SK-N-SH (cell line): ENCODE measurements around the gene STYK1. TPM values are rescaled to one million over a fixed set of nuclear protein-coding genes. Genes with fewer than 3 reads are reported as not detected.

ENCODE experiments used
- CTCF ChIA-PET: fragments of 300-600, 350-600 bp; formaldehyde crosslinking; extraction: SDS; loops from one replicate; lab custom pipeline; 2021; lab: Yijun Ruan, JAX
- POLR2A ChIA-PET: fragments of 350-600 bp; sonication (Branson Sonifier 250); formaldehyde crosslinking; extraction: SDS; loops from one replicate; lab custom pipeline; 2020; ENCODE audit warnings: antibody characterized with exemption, inconsistent platforms; lab: Yijun Ruan, JAX
- DNase-seq: peaks from one replicate; pipeline ENCODE4 v3.0.0; 2012
- H2AFZ ChIP-seq: fragments of 200-600 bp; sonication (generic); 2 replicates; pipeline ENCODE4 v1.8.1; 2016; ENCODE audit warnings: antibody characterized with exemption, mild to moderate bottlenecking, low read depth
- H3F3A ChIP-seq: fragments of 200-600 bp; sonication (generic); replicated peaks from 2 replicates; pipeline ENCODE3; 2016; ENCODE audit warnings: antibody characterized with exemption, mild to moderate bottlenecking; ENCODE audit not compliant: insufficient read depth
- H3K27ac ChIP-seq, 2 experiments: fragments of 200-500 bp in 1 of 2; fragments of 200-600 bp in 1 of 2; sonication (Bioruptor generic) in 1 of 2; sonication (generic), shearing (Covaris generic) in 1 of 2; 2 replicates each; pipeline versions ENCODE4 v1.5.1 to v1.6.1; 2014 to 2016; ENCODE audit warnings: low read depth in 2 of 2, inconsistent platforms in 1 of 2, low read length in 1 of 2, mild to moderate bottlenecking in 1 of 2, mixed read lengths in 1 of 2
- H3K27me3 ChIP-seq: fragments of 200-600 bp; sonication (generic), shearing (Covaris generic); 2 replicates; pipeline ENCODE4 v1.6.1; 2016; ENCODE audit warnings: mixed run types; ENCODE audit not compliant: insufficient read depth
- H3K36me3 ChIP-seq, 2 experiments: fragments of 200-500 bp in 1 of 2; fragments of 200-600 bp in 1 of 2; sonication (Bioruptor generic) in 1 of 2; sonication (generic) in 1 of 2; replicated peaks in 1 of 2; 2 replicates each; pipeline versions ENCODE3 to v1.5.1; 2014 to 2016; ENCODE audit warnings: low read length in 1 of 2, mild to moderate bottlenecking in 1 of 2; ENCODE audit not compliant: insufficient read depth in 2 of 2, control insufficient read depth in 1 of 2
- H3K4me1 ChIP-seq, 2 experiments: fragments of 200-500 bp in 1 of 2; fragments of 200-600 bp in 1 of 2; sonication (Bioruptor generic) in 1 of 2; sonication (generic), shearing (Covaris generic) in 1 of 2; 2 replicates each; pipeline versions ENCODE4 v1.5.1 to v1.6.1; 2014 to 2016; ENCODE audit warnings: low read depth in 1 of 2, low read length in 1 of 2, mixed run types in 1 of 2; ENCODE audit not compliant: insufficient read depth in 2 of 2, control insufficient read depth in 1 of 2
- H3K4me2 ChIP-seq: fragments of 200-600 bp; sonication (generic), shearing (Covaris generic); 2 replicates; pipeline ENCODE4 v1.6.1; 2017; ENCODE audit warnings: mixed run types
- H3K4me3 ChIP-seq, 2 experiments: fragments of 200-500 bp in 1 of 2; fragments of 200-600 bp in 1 of 2; sonication (Bioruptor generic) in 1 of 2; sonication (generic), shearing (Covaris generic) in 1 of 2; 2 replicates each; pipeline versions ENCODE4 v1.5.1 to v1.8.1; 2014 to 2016; ENCODE audit warnings: low read depth in 2 of 2, inconsistent platforms in 1 of 2, low read length in 1 of 2, mild to moderate bottlenecking in 1 of 2, mixed read lengths in 1 of 2, moderate library complexity in 1 of 2
- H3K79me2 ChIP-seq: fragments of 200-600 bp; sonication (generic); 2 replicates; pipeline ENCODE4 v1.8.1; 2017; ENCODE audit warnings: mild to moderate bottlenecking; ENCODE audit not compliant: insufficient read depth
- H3K9ac ChIP-seq: fragments of 200-600 bp; sonication (generic); 2 replicates; pipeline ENCODE4 v1.6.1; 2017; ENCODE audit warnings: mixed run types
- H3K9me2 ChIP-seq: fragments of 200-600 bp; sonication (generic); 2 replicates; pipeline ENCODE4 v1.6.1; 2017; ENCODE audit warnings: mixed run types
- H3K9me3 ChIP-seq: fragments of 200-600 bp; sonication (generic); 2 replicates; pipeline ENCODE4 v1.6.1; 2017; ENCODE audit warnings: mixed run types, mild to moderate bottlenecking, moderate library complexity
- H4K20me1 ChIP-seq: fragments of 200-600 bp; sonication (generic); 2 replicates; pipeline ENCODE4 v1.6.1; 2017; ENCODE audit warnings: mild to moderate bottlenecking, mixed run types; ENCODE audit not compliant: insufficient read depth
- CHD2 ChIP-seq: fragments of 150-350 bp; IDR thresholded peaks from 2 replicates; pipeline ENCODE4 v1.6.1; 2018; ENCODE audit warnings: low read length; ENCODE audit not compliant: partially characterized antibody
- ELF1 ChIP-seq: IDR thresholded peaks from 2 replicates; pipeline ENCODE4 v1.4.0; 2012
- EP300 ChIP-seq, 2 experiments: IDR thresholded peaks; 2 replicates each; pipeline versions ENCODE4 v1.4.0 to v1.6.1; 2012; ENCODE audit warnings: borderline replicate concordance in 1 of 2, low read depth in 1 of 2, low read length in 1 of 2
- EZH2phosphoT487 ChIP-seq: fragments of 200-600 bp; sonication (generic); IDR thresholded peaks from 2 replicates; pipeline ENCODE4 v1.6.1; 2017; ENCODE audit warnings: low read depth, mixed run types, mild to moderate bottlenecking, antibody characterized with exemption, moderate library complexity, borderline replicate concordance
- FOSL2 ChIP-seq: IDR thresholded peaks from 2 replicates; pipeline ENCODE4 v1.4.0; 2012; ENCODE audit warnings: low read depth, mild to moderate bottlenecking, moderate library complexity, borderline replicate concordance
- GABPA ChIP-seq: IDR thresholded peaks from 2 replicates; pipeline ENCODE4 v1.4.0; 2012; ENCODE audit warnings: low read depth, mild to moderate bottlenecking
- GATA2 ChIP-seq: sonication (generic); formaldehyde crosslinking; IDR thresholded peaks from 2 replicates; pipeline ENCODE4 v1.5.0; 2020; ENCODE audit warnings: mild to moderate bottlenecking, missing genetic modification reagents
- MEF2A ChIP-seq: IDR thresholded peaks from 2 replicates; pipeline ENCODE4 v1.4.0; 2012; ENCODE audit warnings: low read depth, borderline replicate concordance
- POLR2AphosphoS5 ChIP-seq: IDR thresholded peaks from 2 replicates; pipeline ENCODE4 v1.6.1; 2012; ENCODE audit warnings: low read depth, low read length
- RAD21 ChIP-seq: IDR thresholded peaks from 2 replicates; pipeline ENCODE4 v1.6.1; 2012; ENCODE audit warnings: mild to moderate bottlenecking, low read length
- RCOR1 ChIP-seq: fragments of 150-350 bp; IDR thresholded peaks from 2 replicates; pipeline ENCODE4 v1.6.1; 2017; ENCODE audit warnings: antibody characterized with exemption, low read length
- TCF12 ChIP-seq: IDR thresholded peaks from 2 replicates; pipeline ENCODE4 v1.4.0; 2012
- YY1 ChIP-seq: IDR thresholded peaks from 2 replicates; pipeline ENCODE4 v1.4.0; 2012; ENCODE audit warnings: low read depth, mild to moderate bottlenecking
- WGBS: methylation state at CpG from one replicate; pipeline ENCODE4 v1.1.6; 2017; ENCODE audit warnings: low lambda C conversion rate; 5-methylcytosine and 5-hydroxymethylcytosine counted together
- polyA plus RNA-seq, 3 experiments: library from polyadenylated mRNA; depleted of rRNA; stranded (reverse); fragments of >200 nt; gene quantifications; 2 replicates each; pipeline ENCODE4 v1.2.3, GENCODE V29; 2012
- TF ChIP-seq, protein P1 (sequence below): fragments of 150-350 bp; IDR thresholded peaks from 2 replicates; pipeline ENCODE4 v1.6.1; 2017; ENCODE audit warnings: antibody characterized with exemption, low read length, low read depth, borderline replicate concordance
- TF ChIP-seq, protein P2 (sequence below): fragments of 200-600 bp; sonication (generic); IDR thresholded peaks from 2 replicates; pipeline ENCODE4 v1.6.1; 2017; ENCODE audit warnings: antibody characterized with exemption, mild to moderate bottlenecking, moderate library complexity
- TF ChIP-seq, protein P3 (sequence below): IDR thresholded peaks from 2 replicates; pipeline ENCODE4 v1.4.0; 2012; ENCODE audit warnings: low read depth, borderline replicate concordance
- TF ChIP-seq, protein P4 (sequence below): IDR thresholded peaks from 2 replicates; pipeline ENCODE4 v1.6.1; 2012; ENCODE audit warnings: mild to moderate bottlenecking, low read depth, low read length, moderate library complexity
- TF ChIP-seq, protein P5 (sequence below): IDR thresholded peaks from 2 replicates; pipeline ENCODE4 v1.4.0; 2012; ENCODE audit warnings: low read depth

Gene STYK1
- polyA plus RNA-seq, 1 of the 3 experiments (the other 2 are of a cell fraction): not detected

DNA sequence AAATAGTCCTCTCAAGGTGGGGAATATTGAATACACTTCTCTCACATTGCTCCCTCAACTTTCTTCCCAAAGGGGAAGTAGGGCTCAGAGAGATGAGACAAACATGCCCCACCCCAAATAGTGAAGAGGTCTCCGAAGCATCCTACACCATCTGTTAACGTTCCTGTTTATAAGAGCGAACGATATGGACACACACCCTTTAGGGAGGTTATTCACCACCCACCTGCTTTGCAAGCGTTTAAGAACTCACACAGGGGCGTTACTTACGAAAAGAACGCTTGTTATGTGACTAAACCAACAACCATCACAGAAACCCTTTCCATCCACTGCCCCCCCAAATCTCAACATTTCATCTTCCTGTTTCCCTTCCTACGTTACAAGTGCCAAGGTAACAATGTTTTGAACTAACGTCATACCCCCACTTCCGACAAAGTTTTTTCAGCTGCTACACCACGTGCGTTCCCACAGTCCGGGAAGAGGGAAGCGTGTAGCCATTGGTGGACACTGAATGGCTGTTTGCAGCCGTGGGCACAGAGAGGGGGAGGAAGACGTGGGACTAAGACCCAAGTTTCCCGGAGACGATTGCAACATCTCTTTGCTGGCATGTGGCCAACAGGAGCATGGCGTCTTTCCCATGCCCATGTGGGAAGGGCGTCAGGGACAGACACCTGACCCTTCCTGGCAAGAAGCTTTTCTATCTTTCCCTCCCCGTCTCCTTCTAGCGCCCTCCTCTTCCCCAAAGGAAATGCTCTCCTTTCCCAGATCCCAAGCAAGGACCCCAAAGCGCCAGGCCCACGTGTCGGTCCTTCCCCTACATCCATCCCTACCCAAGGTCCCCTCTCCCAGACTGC lies 48.0 kb upstream of the STYK1 start (continued):
- TF ChIP-seq, protein P1, sequence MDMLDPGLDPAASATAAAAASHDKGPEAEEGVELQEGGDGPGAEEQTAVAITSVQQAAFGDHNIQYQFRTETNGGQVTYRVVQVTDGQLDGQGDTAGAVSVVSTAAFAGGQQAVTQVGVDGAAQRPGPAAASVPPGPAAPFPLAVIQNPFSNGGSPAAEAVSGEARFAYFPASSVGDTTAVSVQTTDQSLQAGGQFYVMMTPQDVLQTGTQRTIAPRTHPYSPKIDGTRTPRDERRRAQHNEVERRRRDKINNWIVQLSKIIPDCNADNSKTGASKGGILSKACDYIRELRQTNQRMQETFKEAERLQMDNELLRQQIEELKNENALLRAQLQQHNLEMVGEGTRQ: no peak
- TF ChIP-seq, protein P2, sequence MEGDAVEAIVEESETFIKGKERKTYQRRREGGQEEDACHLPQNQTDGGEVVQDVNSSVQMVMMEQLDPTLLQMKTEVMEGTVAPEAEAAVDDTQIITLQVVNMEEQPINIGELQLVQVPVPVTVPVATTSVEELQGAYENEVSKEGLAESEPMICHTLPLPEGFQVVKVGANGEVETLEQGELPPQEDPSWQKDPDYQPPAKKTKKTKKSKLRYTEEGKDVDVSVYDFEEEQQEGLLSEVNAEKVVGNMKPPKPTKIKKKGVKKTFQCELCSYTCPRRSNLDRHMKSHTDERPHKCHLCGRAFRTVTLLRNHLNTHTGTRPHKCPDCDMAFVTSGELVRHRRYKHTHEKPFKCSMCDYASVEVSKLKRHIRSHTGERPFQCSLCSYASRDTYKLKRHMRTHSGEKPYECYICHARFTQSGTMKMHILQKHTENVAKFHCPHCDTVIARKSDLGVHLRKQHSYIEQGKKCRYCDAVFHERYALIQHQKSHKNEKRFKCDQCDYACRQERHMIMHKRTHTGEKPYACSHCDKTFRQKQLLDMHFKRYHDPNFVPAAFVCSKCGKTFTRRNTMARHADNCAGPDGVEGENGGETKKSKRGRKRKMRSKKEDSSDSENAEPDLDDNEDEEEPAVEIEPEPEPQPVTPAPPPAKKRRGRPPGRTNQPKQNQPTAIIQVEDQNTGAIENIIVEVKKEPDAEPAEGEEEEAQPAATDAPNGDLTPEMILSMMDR: no peak
- TF ChIP-seq POLR2AphosphoS5 (no peak), GABPA (no peak), YY1 (no peak), MEF2A (no peak), RAD21 (no peak), EZH2phosphoT487 (no peak), FOSL2 (no peak), RCOR1 (no peak), EP300 (IDR thresholded peaks at IDR 0.05; ENCODE audit: borderline replicate concordance in 1 of 2, low read depth in 1 of 2, low read length in 1 of 2) (no peak)

DNA sequence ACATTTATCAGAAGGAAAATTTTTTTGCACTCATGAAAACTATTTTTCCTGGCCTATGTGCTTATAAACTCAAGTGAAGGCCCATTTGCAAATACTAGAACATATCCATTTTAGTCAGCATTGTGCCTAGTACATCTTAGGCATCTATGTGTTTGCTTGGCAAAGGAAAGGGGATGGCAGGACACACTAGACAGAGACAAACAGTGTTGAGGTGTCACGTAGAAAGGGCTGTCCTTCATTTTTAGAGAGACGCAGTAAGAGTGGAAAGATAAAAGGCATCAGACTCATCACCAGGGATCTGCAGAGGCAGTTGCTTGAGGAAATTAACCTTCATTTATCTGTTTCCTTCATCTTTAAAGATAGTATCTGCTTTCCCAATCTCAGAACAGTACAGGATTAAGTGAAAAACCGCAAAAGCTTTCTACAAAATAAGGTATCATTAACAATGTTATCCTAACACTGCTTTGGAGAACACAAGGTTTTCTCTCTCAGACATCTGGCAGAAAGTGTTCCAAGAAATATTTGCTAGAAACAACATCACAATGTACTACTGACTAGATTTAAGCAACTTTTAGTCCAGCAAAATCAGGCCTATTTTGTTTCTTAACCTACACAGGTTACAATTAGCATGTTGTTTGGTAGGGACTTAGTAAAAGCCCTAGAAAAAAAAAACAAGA lies 47.3 kb upstream of the STYK1 start:
- ChIA-PET POLR2A (no interaction called here), CTCF (interaction anchor here (1.2 kb wide), 1 partner anchor 11 kb away, joined by 3 read pairs; no protein-coding TSS in a partner anchor)
- no peak overlapping the region; the same call in 1 of the 2 replicates for H3K9ac ChIP-seq
- H3K36me3 ChIP-seq: no peaks in the 10 kb centered on the region
- H3K4me1 ChIP-seq: no peaks in the 10 kb centered on the region; a peak in 1 of 4 replicates
- H3K4me3 ChIP-seq: peak overlapping the region in 1 of 2 experiments; percentile 41; a peak in 1 of 4 replicates
- H3K79me2 ChIP-seq: no peaks in the 10 kb centered on the region
- DNase-seq: no peak
- no peak overlapping the region for H2AFZ ChIP-seq
- H3F3A ChIP-seq: no peaks in the 10 kb centered on the region
- no peaks in the 10 kb centered on the region for H3K9me2 ChIP-seq
- peaks cover 39% of the 10 kb centered on the region for H3K27me3 ChIP-seq
- no peaks in the 10 kb centered on the region for H4K20me1 ChIP-seq
- 21% methylated on average over 3 of the region's 3 CpGs for WGBS
- peak overlapping the region in 1 of 2 experiments; percentile 9; a peak in 1 of 4 replicates for H3K27ac ChIP-seq
- H3K9me3 ChIP-seq: no peaks in the 10 kb centered on the region
- H3K4me2 ChIP-seq: no peak overlapping the region
- TF ChIP-seq, protein P3, sequence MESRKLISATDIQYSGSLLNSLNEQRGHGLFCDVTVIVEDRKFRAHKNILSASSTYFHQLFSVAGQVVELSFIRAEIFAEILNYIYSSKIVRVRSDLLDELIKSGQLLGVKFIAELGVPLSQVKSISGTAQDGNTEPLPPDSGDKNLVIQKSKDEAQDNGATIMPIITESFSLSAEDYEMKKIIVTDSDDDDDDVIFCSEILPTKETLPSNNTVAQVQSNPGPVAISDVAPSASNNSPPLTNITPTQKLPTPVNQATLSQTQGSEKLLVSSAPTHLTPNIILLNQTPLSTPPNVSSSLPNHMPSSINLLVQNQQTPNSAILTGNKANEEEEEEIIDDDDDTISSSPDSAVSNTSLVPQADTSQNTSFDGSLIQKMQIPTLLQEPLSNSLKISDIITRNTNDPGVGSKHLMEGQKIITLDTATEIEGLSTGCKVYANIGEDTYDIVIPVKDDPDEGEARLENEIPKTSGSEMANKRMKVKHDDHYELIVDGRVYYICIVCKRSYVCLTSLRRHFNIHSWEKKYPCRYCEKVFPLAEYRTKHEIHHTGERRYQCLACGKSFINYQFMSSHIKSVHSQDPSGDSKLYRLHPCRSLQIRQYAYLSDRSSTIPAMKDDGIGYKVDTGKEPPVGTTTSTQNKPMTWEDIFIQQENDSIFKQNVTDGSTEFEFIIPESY: no peak
- TF ChIP-seq POLR2AphosphoS5: no peak
- TF ChIP-seq EZH2phosphoT487: no peak
- TF ChIP-seq, protein P1: no peak
- no peak for TF ChIP-seq CHD2
- no peak for TF ChIP-seq FOSL2
- TF ChIP-seq, protein P4, sequence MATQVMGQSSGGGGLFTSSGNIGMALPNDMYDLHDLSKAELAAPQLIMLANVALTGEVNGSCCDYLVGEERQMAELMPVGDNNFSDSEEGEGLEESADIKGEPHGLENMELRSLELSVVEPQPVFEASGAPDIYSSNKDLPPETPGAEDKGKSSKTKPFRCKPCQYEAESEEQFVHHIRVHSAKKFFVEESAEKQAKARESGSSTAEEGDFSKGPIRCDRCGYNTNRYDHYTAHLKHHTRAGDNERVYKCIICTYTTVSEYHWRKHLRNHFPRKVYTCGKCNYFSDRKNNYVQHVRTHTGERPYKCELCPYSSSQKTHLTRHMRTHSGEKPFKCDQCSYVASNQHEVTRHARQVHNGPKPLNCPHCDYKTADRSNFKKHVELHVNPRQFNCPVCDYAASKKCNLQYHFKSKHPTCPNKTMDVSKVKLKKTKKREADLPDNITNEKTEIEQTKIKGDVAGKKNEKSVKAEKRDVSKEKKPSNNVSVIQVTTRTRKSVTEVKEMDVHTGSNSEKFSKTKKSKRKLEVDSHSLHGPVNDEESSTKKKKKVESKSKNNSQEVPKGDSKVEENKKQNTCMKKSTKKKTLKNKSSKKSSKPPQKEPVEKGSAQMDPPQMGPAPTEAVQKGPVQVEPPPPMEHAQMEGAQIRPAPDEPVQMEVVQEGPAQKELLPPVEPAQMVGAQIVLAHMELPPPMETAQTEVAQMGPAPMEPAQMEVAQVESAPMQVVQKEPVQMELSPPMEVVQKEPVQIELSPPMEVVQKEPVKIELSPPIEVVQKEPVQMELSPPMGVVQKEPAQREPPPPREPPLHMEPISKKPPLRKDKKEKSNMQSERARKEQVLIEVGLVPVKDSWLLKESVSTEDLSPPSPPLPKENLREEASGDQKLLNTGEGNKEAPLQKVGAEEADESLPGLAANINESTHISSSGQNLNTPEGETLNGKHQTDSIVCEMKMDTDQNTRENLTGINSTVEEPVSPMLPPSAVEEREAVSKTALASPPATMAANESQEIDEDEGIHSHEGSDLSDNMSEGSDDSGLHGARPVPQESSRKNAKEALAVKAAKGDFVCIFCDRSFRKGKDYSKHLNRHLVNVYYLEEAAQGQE: no peak
- TF ChIP-seq GABPA: no peak
- TF ChIP-seq, protein P5, sequence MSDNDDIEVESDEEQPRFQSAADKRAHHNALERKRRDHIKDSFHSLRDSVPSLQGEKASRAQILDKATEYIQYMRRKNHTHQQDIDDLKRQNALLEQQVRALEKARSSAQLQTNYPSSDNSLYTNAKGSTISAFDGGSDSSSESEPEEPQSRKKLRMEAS: no peak
- no peak for TF ChIP-seq ELF1
- TF ChIP-seq TCF12: no peak
- TF ChIP-seq RAD21: no peak
- TF ChIP-seq GATA2 (CRISPR knock-in tag): no peak
